Endothelial cell of umbilical vein (primary cell): ENCODE measurements around the gene KLHDC9.

Experiments used
- MYC ChIP-seq: IDR thresholded peaks from one replicate; pipeline ENCODE4 v1.6.1; 2011; ENCODE audit warnings: mild to moderate bottlenecking, low read depth, low read length
- POLR2A ChIP-seq: IDR thresholded peaks from 2 replicates; pipeline ENCODE4 v1.6.1; 2012; ENCODE audit warnings: low read depth, mild to moderate bottlenecking, control low read depth, low read length
- POLR2AphosphoS5 ChIP-seq: IDR thresholded peaks from 2 replicates; pipeline ENCODE4 v1.6.1; 2012; ENCODE audit warnings: low read depth, mild to moderate bottlenecking, control low read depth, low read length, moderate library complexity; ENCODE audit not compliant: insufficient read depth
- TF ChIP-seq, protein P1 (sequence below), 2 donors: IDR thresholded peaks; 1 replicate in 1 of 2; 2 replicates in 1 of 2; pipeline ENCODE4 v1.5.1; 2011; ENCODE audit warnings: low read length in 2 of 2, mild to moderate bottlenecking in 2 of 2, moderate library complexity in 2 of 2, control low read depth in 1 of 2, inconsistent platforms in 1 of 2, low read depth in 1 of 2; ENCODE audit not compliant: insufficient read depth in 1 of 2; ENCODE audit errors: extremely low read depth in 1 of 2

DNA sequence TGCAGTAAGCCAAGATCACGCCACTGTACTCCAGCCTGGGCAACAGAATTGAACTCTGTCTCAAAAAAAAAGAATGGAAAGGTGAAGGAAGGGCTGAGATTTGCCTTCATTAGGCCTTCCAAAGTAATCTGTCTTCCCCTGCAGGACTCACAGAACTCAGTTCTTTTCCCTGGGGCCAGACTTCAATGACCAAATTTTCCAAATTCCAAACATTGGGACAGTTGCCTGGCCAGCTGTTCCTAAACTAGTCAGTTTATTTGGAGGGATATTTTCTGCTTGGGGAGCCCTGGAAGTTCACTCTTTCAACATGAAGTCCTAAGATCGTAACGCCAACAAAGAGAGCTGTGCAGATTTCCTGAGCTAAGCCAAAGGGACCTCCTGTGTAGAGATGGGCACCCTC, 39.7 kb downstream of the KLHDC9 start:
- TF ChIP-seq, protein P1, sequence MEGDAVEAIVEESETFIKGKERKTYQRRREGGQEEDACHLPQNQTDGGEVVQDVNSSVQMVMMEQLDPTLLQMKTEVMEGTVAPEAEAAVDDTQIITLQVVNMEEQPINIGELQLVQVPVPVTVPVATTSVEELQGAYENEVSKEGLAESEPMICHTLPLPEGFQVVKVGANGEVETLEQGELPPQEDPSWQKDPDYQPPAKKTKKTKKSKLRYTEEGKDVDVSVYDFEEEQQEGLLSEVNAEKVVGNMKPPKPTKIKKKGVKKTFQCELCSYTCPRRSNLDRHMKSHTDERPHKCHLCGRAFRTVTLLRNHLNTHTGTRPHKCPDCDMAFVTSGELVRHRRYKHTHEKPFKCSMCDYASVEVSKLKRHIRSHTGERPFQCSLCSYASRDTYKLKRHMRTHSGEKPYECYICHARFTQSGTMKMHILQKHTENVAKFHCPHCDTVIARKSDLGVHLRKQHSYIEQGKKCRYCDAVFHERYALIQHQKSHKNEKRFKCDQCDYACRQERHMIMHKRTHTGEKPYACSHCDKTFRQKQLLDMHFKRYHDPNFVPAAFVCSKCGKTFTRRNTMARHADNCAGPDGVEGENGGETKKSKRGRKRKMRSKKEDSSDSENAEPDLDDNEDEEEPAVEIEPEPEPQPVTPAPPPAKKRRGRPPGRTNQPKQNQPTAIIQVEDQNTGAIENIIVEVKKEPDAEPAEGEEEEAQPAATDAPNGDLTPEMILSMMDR (IDR thresholded peaks at IDR 0.05; ENCODE audit: extremely low read depth in 1 of 2, insufficient read depth in 1 of 2, low read depth in 1 of 2, low read length in 2 of 2) = no peak
- TF ChIP-seq POLR2AphosphoS5 (no peak), MYC (no peak), POLR2A (no peak)
